GM21367 (cell line): ENCODE measurements around the gene CDK7.

Source experiments
- ATAC-seq: cut with Tn5 transposase; IDR thresholded peaks from one replicate; pipeline ENCODE4 v1.9.1; 2021; ENCODE audit not compliant: unreplicated experiment

Gene CDK7

DNA sequence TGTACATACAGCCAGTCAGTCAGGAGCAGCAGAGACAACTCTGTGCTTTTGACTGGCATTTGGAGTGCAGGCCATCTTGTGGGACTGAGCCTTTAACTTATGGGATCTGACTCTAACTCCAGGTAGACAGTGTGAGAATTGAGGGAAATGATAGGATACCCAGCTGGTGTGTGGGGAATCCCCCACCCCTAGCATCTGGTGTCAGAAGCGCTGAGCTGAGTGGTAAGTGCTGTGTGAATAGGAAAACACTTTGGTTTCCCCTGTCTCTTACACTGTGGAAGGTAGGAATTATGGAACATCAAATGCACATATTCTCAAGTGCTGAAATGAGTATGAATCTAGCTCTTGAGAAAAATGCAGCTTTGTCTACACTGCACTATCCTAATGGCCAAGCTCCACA, 54.0 kb downstream of the CDK7 start:
- no peak for ATAC-seq

DNA sequence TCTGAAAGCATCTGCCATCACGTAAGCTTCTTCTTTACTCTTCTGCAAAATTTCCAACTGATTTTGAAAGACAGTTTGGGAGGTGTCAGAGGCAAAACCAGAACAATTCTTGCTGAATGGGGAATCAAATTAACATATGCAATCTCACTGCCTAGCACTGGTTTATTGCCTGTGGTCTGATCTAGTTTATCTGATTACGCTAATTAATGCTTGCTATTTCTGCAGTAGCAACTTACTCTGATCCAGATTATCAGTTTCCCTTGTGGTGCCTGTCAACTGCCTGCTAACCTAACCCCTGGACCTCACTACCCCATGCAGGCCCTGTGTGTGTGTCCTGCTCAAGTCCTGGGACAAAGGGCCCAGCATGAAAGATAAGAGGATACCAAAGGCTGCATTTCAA, 57.6 kb downstream of the CDK7 start:
- no peak for ATAC-seq

- ATAC-seq, result no peak
Measured at GRCh38 chr5:69293882-69294281, 59.2 kb downstream of the CDK7 start.

DNA sequence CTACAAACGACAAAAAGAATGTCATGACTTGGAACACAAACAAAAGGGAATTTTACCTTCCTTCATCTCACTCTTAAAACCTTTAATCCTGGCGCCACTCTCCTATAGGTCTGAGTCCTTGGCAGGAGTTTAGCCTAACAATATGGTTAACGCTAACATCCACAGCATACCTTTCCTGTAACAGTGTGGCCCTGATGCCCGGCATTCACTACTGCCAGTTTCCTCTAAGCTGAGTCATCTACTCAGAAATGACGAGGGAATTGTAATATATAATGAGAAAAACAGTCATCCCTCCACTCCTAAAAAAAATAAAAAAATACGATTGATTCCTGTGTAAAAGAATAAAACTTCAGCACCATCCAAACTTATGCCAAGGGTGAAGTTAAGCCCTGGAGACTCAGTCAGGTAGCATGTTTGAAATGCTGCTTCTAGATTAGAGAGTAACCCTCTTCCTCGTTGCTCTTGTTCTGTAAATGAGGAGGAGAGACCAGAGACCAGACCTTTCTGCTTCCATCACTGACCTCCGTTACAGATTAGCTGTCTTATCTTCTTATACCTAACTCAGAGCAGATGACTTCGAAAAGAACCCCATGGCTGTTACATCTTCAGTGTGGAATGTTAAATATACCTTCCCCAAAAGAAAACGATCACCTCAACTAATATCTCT, 60.5 kb downstream of the CDK7 start:
- no peak for ATAC-seq

GRCh38 chr5:69299625-69300024, 64.9 kb downstream of the CDK7 start:
- no peak for ATAC-seq

DNA sequence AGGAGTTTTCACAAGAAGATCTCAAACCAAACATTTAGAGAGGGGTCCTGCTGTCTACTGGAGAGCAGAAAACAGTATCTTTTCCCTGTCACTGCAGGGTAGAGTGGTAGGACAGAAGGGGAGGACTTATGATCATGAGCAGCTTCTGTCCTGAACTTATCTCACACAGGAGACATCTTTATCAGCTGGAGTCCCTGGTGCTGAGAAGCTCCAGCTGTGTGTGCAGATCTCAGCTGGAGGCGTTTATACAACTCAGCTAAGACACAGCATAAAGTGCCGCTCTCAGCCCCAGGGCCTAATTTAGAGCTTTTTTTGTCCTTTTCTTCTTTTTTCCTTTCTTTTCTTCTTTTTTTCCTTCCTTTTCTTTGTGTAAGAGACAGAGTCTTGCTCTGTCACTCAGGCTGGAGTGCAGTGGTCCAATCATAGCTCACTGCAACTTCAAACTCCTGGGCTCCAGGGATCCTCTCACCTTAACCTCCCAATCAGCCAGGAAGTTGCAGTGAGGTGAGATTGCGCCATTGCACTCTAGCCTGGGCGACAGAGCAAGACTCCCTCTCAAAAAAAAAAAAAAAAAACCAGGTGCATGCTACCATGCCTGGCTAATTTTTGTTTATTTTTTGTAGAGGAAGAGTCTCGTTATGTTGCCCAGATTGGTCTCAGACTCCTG, 66.0 kb downstream of the CDK7 start:
- no peak for ATAC-seq

DNA sequence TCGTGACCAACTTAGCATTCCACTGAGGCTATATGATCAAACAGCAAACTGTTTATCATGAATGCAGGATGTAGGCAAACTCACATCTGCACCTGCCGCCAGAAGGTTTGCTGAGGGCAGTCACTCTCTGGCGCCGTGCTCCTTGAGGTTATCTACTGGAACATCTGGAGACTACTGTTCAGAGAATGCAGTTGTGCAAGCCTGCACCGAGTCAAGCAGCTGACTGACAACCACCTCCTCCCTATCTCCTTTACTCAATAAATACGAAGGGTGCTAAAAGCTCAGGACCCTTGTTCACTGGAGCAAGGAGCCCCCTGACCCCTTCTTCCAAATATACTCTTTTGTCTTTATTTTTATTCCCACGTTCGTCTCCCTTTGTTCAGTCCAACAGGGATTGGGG, 70.8 kb downstream of the CDK7 start:
- ATAC-seq, result no peak

- ATAC-seq, result no peak
Measured at GRCh38 chr5:69308046-69308553, 73.4 kb downstream of the CDK7 start.

DNA sequence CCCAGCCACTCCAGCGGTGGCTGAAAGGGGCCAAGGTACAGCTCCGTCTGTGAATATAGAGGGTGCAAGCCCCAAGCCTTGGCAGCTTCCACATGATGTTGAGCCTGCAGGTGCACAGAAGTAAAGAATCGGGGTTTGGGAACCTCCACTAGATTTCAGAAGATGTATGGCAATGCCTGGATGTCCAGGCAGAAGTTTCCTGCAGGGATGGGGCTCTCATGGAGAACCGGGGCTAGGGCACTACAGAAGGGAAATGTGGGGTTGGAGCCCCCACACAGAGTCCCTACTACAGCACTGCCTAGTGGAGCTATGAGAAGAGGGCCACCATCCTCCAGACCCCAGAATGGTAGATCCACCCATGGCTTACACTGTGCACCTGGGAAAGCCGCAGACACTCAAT, 74.7 kb downstream of the CDK7 start:
- no peak for ATAC-seq

DNA sequence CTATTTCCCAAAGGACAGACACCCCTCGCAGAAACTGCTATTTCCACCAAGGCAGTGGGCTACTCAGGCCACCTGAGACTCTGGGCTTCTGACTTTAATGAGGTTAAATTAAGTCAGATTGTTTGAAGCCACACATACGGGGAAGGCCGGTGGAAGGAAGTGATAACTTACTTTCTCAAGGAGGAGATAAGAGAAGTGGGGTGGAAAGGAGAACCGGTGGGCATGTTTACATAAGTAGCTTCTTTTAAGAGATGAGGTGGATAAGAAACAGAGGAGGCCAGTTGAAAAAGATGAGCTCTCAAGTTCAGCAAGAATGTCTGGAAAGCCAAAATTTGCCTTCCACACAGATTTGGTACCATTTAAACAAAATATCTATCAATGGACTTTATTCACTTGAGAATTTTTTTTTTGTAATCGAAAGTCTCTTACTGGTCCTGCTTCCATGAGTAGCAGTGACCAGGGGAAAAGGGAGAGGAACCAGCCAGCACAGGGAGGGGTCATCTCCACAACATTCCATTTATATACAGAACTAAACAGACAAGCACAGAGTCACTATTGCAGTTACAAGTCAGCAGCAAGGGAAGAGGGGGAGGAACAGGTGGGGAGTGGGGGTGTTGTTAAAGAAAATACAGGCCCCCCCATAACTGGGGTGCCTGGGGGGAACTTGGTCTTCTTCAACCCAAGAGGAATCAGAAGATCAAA, 77.9 kb downstream of the CDK7 start:
- ATAC-seq, result no peak

- ATAC-seq, result no peak
Measured at GRCh38 chr5:69313428-69313827, 78.7 kb downstream of the CDK7 start.

GRCh38 chr5:69315972-69316371, 81.3 kb downstream of the CDK7 start:
- no peak for ATAC-seq

- ATAC-seq, result no peak
Measured at GRCh38 chr5:69317391-69317790, 82.7 kb downstream of the CDK7 start.

GRCh38 chr5:69326365-69326764, 91.7 kb downstream of the CDK7 start:
- ATAC-seq, result no peak
